Measurements from ENCODE around the gene PRUNE2.
"Not testable (repeated sequence)": the region's sequence is repeated elsewhere in the genome, so short reads cannot be mapped to it uniquely, and the experiment has no call there.

Gene PRUNE2

DNA sequence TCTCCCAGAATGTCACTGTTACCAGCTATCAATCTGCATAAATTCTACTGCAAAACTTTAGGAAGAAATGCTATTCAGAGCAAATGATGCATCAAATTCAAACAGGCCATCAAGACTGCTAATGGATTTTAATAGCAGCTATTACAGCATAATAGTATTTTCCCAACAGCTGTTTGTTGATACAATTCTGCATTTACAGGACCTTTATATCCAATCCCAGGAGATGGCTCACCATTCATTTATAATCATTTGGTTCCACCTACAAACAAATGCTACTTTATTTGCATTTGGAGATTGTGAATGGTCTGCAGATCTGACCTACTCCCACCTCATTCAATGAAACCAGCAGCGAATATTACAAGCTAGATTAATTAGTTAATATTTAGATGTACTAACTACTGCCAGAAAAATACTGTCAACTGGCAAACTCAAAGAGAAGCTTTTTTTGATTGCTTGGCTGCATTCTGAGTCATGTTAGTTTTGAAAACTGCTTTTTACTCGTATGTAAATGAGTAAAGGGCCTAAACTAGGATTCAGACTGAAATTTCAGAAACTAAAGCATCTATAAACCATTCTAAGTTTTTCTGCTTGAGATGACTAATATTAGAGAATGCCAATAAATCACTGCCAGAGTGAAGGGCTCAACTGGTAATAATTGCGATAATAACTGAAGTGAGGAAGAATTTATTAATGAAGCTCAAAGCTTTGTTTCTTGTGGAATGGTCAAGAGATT, 148.8 kb downstream of the PRUNE2 start:
- no peak overlapping the region for H3K4me3 ChIP-seq (ENCODE audit: low read depth, low read length)
- no peak for TF ChIP-seq CTCF (IDR thresholded peaks at IDR 0.05; ENCODE audit: low read depth, low read length)

GRCh38 chr9:76756268-76756640, 149.7 kb downstream of the PRUNE2 start:
- 0 out of 2 replicates have a peak, but pooled peaks have one; percentile 12 for TF ChIP-seq CTCF (IDR thresholded peaks at IDR 0.05; ENCODE audit: low read depth, low read length)
- no peak overlapping the region for H3K4me3 ChIP-seq (ENCODE audit: low read depth, low read length)

DNA sequence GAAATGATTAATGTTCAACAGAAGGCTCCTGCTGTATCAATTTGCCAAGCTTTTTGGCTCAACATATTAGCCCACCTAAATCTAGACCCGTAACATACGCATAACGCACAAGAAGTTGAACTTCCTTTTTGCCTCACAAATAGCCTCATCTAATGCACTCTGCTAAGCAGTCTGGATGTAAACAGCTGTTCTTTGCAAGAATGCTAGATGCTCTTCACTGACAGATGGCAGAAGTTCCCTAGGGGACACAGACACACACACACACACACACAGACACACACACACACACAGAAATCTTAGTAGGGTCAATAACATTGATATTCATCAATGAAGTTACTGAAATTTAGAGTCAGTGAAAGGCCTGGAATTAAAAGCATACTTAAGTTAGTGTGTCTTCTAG, 154.9 kb downstream of the PRUNE2 start:
- no peak for TF ChIP-seq CTCF (IDR thresholded peaks at IDR 0.05; ENCODE audit: low read depth, low read length)
- H3K4me3 ChIP-seq (ENCODE audit: low read depth, low read length), result no peak overlapping the region

DNA sequence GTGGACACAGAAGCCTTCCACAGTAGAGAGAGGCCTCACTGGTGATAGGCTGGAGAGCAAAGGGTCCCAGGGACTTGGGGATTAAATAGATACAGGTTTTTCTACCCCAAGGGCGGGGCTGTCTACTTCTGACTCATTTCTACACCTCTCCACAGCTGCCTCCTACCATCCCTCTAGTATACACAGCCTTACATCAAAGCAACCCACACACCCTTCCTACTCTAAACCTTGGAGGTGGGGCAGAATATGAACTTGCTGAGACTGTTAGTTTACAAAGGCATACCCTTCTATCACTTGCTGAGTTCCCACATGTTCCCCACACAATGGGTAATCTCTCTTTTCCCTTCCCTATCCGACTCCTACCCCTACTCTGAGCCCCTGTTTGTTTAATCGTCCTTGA, 161.6 kb downstream of the PRUNE2 start:
- no peak for TF ChIP-seq CTCF (IDR thresholded peaks at IDR 0.05; ENCODE audit: low read depth, low read length)

DNA sequence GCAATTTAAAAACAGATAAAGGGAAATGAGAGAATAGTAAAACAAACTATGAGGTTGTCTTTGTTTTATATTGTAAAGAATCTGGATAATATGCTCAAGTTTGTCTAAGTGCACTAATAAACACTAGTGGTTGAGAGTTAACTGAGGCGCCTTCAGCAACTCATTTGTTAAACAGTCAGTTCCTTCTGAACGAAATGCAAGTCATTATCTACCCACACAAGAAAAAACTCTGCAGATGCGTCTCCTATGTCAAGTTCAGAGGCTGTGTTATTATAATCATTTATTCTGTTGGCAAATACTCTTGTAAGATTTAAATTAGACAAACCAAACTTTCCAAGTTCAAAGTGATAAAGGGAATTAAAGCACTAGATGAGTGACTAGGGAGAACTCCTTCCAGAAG, 162.0 kb downstream of the PRUNE2 start:
- no peak for TF ChIP-seq CTCF (IDR thresholded peaks at IDR 0.05; ENCODE audit: low read depth, low read length)
- H3K4me3 ChIP-seq (ENCODE audit: low read depth, low read length), result no peak overlapping the region

More for the DNA sequence above, 161.6 kb downstream of the PRUNE2 start:
- no peak overlapping the region for H3K4me3 ChIP-seq (ENCODE audit: low read depth, low read length)

DNA sequence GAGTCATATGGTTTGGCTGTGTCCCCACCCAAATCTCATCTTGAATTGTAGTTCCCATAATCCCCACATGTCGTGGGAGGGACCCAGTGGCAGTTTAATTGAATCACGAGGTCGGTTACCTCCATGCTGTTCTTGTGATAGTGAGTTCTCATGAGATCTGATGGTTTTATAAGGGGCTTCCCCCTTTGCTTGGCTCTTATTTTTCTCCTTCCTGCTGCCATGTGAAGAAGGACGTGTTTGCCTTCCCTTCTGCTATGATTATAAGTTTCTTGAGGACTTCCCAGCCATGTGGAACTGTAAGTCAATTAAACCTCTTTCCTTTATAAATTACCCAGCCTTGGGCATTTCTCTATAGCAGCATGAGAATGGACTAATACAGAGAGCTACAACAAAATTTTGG, 163.0 kb downstream of the PRUNE2 start:
- not testable (repeated sequence) for H3K4me3 ChIP-seq (ENCODE audit: low read depth, low read length)

DNA sequence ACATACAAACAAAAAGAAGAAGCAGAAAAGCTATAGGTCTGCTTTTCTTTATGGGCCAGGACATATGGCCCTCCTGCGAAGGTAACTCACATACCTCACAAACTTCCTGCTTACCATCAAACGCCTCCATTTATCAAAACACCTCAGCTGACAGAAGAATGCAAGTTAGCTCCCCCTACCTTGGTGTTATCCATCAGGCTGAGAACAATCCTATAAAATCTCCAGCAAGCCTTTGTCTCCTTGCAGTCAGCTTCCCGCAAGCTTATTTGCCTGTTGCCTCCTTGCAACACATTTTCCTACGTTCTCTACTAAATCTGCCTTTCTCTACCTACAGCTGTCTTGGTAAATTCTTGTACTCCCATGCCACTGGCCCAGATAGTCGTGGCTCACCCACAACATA, 164.4 kb downstream of the PRUNE2 start:
- H3K4me3 ChIP-seq (ENCODE audit: low read depth, low read length), result no peak overlapping the region
- no peak for TF ChIP-seq CTCF (IDR thresholded peaks at IDR 0.05; ENCODE audit: low read depth, low read length)

GRCh38 chr9:76738402-76738801, 167.5 kb downstream of the PRUNE2 start:
- no peak for TF ChIP-seq CTCF (IDR thresholded peaks at IDR 0.05; ENCODE audit: low read depth, low read length)
- no peak overlapping the region for H3K4me3 ChIP-seq (ENCODE audit: low read depth, low read length)

Data from WI38 (cell line).